Activated CD8-positive, alpha-beta T cell treated with anti-CD3 and anti-CD28 coated beads for 36 hours (primary cell): Measurements from ENCODE around the gene ARHGAP10. TPM values are rescaled to one million over a fixed set of nuclear protein-coding genes. Genes with fewer than 3 reads are reported as not detected.

Source experiments
- ATAC-seq: fragments of 200-7000 bp; cut with Tn5 transposase; one replicate; pipeline ENCODE4 v1.10.0; 2021; ENCODE audit warnings: mild to moderate bottlenecking, moderate library complexity
- CTCF ChIA-PET: fragments of 350-600 bp; sonication (Branson Sonifier 250); formaldehyde crosslinking; loops from one replicate; lab custom pipeline; 2021; ENCODE audit warnings: antibody characterized with exemption; lab: Charles Lee
- POLR2A ChIA-PET: fragments of 350-600 bp; sonication (Branson Sonifier 250); formaldehyde crosslinking; loops from one replicate; lab custom pipeline; 2021; ENCODE audit warnings: antibody characterized with exemption; lab: Charles Lee
- DNase-seq: peaks from one replicate; pipeline ENCODE4 v3.0.0-alpha.2; 2020
- H3K27ac Mint-ChIP-seq: one replicate; pipeline ENCODE4 v1.8.0; 2021; ENCODE audit warnings: mild to moderate bottlenecking, mixed read lengths
- H3K27me3 Mint-ChIP-seq: one replicate; pipeline ENCODE4 v1.8.0; 2021; ENCODE audit warnings: mixed read lengths
- H3K36me3 Mint-ChIP-seq: one replicate; pipeline ENCODE4 v1.8.0; 2021; ENCODE audit warnings: low read depth, mixed read lengths
- H3K4me1 Mint-ChIP-seq: one replicate; pipeline ENCODE4 v1.8.0; 2021; ENCODE audit warnings: low read depth, mixed read lengths
- H3K4me3 Mint-ChIP-seq: one replicate; pipeline ENCODE4 v1.8.0; 2021; ENCODE audit warnings: mild to moderate bottlenecking, moderate library complexity, mixed read lengths
- H3K9me3 Mint-ChIP-seq: one replicate; pipeline ENCODE4 v1.8.0; 2021; ENCODE audit warnings: mixed read lengths
- intact Hi-C: fragments of 100-400 bp; cut with micrococcal nuclease; formaldehyde crosslinking; loops from one replicate; pipeline ENCODE4 v1.10.0; 2022
- total RNA-seq, 2 experiments: library from RNA; stranded (reverse); gene quantifications; one replicate each; pipeline ENCODE4 v1.2.3, GENCODE V29; 2021
- TF ChIP-seq, protein P1 (sequence below): fragments of 200-600 bp; IDR thresholded peaks from one replicate; pipeline ENCODE4 v1.8.0; 2022; ENCODE audit warnings: antibody characterized with exemption, mild to moderate bottlenecking

The ARHGAP10 gene
- total RNA-seq, 2 experiments from 2014 or later: 4.0 to 5.1 TPM

DNA sequence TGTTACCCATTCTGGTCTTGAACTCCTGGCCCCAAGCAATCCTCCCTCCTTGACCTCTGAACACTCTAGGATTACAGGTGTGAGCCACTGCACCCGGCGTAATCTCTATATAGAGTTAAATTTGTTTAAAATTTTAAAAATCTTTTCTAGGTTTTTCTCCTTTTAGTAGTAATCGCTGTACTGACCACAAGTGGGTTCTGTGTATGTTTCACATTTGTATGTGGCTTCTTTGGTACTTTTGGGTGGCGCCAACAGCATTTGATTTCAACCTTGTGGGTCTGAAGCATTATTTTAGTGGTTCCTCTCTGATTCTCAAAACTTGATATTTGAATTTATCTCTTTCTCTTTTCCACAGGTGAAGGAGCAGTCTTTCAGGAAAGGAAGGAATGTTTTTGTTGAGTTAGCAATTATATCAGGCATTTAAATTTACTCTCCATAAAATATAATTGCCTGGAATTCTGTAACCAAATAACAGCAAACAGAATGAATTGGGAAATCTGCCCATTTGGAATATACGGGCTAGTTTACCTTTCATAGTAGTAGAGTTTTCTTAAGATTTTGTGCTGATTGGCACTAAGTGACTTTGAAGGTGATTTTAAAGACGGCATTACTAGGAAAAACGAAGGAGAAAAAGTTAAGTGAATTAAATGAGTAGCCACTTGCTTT lies 29.5 kb downstream of the ARHGAP10 start:
- TF ChIP-seq, protein P1, sequence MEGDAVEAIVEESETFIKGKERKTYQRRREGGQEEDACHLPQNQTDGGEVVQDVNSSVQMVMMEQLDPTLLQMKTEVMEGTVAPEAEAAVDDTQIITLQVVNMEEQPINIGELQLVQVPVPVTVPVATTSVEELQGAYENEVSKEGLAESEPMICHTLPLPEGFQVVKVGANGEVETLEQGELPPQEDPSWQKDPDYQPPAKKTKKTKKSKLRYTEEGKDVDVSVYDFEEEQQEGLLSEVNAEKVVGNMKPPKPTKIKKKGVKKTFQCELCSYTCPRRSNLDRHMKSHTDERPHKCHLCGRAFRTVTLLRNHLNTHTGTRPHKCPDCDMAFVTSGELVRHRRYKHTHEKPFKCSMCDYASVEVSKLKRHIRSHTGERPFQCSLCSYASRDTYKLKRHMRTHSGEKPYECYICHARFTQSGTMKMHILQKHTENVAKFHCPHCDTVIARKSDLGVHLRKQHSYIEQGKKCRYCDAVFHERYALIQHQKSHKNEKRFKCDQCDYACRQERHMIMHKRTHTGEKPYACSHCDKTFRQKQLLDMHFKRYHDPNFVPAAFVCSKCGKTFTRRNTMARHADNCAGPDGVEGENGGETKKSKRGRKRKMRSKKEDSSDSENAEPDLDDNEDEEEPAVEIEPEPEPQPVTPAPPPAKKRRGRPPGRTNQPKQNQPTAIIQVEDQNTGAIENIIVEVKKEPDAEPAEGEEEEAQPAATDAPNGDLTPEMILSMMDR: no peak
- intact Hi-C loops: no loop called here
- H3K27ac Mint-ChIP-seq: no peak overlapping the region
- no peaks in the 10 kb centered on the region for H3K9me3 Mint-ChIP-seq
- POLR2A ChIA-PET: no interaction called here
- H3K36me3 Mint-ChIP-seq: no peaks in the 10 kb centered on the region
- CTCF ChIA-PET: interaction anchor here (1.0 to 1.8 kb wide), 2 partner anchors 106 kb away, joined by 3 to 8 read pairs; no protein-coding TSS in a partner anchor
- no peak overlapping the region for H3K4me3 Mint-ChIP-seq
- peaks cover 2% of the 10 kb centered on the region for H3K4me1 Mint-ChIP-seq
- DNase-seq (no peak), ATAC-seq (no peak)
- no peaks in the 10 kb centered on the region for H3K27me3 Mint-ChIP-seq

DNA sequence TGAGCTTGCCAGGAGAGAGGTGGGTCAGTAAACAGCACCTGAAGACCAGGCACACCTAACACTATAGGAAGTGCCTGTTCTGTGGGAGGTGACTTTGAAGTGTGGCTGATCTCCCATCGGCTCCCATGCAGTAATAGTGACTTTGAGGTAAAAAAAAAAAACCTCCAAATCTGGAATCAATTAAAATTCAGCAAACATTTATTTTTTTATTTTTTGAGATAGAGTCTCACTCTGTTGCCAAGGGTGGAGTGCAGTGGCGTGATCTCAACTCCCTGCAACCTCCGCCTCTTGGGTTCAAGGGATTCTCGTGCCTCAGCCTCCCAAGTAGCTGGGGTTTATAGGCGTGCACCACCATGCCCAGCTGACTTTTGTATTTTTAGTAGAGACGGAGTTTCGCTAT lies 32.4 kb downstream of the ARHGAP10 start:
- POLR2A ChIA-PET: no interaction called here
- no peak overlapping the region for H3K27ac Mint-ChIP-seq
- intact Hi-C loops: no loop called here
- H3K4me3 Mint-ChIP-seq: no peak overlapping the region
- no peaks in the 10 kb centered on the region for H3K36me3 Mint-ChIP-seq
- H3K27me3 Mint-ChIP-seq: no peaks in the 10 kb centered on the region
- ATAC-seq (no peak), DNase-seq (no peak)
- CTCF ChIA-PET: interaction anchor here (1.3 to 1.7 kb wide), 2 partner anchors 56 to 103 kb away, joined by 3 to 8 read pairs; no protein-coding TSS in a partner anchor
- no peaks in the 10 kb centered on the region for H3K9me3 Mint-ChIP-seq
- H3K4me1 Mint-ChIP-seq: peaks cover 10% of the 10 kb centered on the region
- TF ChIP-seq, protein P1: no peak

DNA sequence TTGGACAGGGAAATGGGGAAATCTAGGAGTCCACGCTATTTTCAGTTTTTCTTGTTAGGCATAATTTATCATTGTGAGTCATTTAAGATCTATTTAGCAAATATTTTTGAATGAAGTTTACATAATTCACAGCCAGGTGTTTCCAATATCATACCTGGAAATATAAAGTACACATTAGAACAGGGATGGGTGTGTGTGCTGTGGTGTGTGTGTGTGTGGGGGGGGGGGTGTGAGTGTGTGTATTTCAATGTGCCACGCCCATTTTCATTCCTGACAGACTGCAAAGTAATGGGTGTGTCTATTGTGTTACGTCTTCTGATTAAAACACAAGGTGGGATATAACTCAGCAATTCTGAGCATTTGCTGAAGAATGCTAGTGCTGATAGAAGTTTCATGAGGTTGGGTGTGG lies 33.2 kb downstream of the ARHGAP10 start:
- ChIA-PET POLR2A (interaction anchor here (0.8 kb wide), 1 partner anchor 33 kb away, joined by 3 read pairs; the partner anchor contains the start of gene ARHGAP10), CTCF (interaction anchor here (1.0 to 1.7 kb wide), 2 partner anchors 34 to 102 kb away, joined by 3 to 8 read pairs; no protein-coding TSS in a partner anchor)
- H3K9me3 Mint-ChIP-seq: no peaks in the 10 kb centered on the region
- H3K27ac Mint-ChIP-seq: no peak overlapping the region
- intact Hi-C loops: no loop called here
- peaks cover 17% of the 10 kb centered on the region for H3K4me1 Mint-ChIP-seq
- H3K27me3 Mint-ChIP-seq: no peaks in the 10 kb centered on the region
- ATAC-seq (no peak), DNase-seq (no peak)
- H3K4me3 Mint-ChIP-seq: no peak overlapping the region
- TF ChIP-seq, protein P1: no peak
- H3K36me3 Mint-ChIP-seq: no peaks in the 10 kb centered on the region

DNA sequence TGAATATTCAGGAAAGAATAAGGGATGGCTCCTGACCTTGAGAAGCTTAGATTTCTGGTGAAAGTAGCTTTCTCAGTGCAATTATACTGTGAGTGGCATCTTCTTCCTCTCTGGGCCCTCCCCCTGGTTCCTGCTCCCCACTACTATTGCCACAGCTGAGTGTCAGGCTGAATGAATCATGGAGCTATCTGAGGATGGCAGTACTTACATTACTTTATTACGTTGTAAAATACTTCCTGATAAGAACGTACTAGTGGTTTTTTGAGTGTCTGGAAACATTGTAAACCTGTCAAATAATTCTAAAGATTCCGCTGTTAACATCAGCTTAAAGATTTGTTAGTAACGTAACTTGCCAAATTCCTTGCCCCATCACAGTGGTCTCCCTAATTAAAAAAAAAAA lies 36.2 kb downstream of the ARHGAP10 start:
- ChIA-PET POLR2A (no interaction called here), CTCF (interaction anchor here (1.3 kb wide), 1 partner anchor 98 kb away, joined by 4 read pairs; no protein-coding TSS in a partner anchor)
- TF ChIP-seq, protein P1: no peak
- ATAC-seq: peak; percentile 74
- H3K36me3 Mint-ChIP-seq: no peaks in the 10 kb centered on the region
- H3K4me3 Mint-ChIP-seq: no peak overlapping the region
- peak; percentile 27 for DNase-seq
- no peaks in the 10 kb centered on the region for H3K9me3 Mint-ChIP-seq
- intact Hi-C loops: no loop called here
- no peak overlapping the region for H3K27ac Mint-ChIP-seq
- no peaks in the 10 kb centered on the region for H3K27me3 Mint-ChIP-seq
- peaks cover 15% of the 10 kb centered on the region for H3K4me1 Mint-ChIP-seq

DNA sequence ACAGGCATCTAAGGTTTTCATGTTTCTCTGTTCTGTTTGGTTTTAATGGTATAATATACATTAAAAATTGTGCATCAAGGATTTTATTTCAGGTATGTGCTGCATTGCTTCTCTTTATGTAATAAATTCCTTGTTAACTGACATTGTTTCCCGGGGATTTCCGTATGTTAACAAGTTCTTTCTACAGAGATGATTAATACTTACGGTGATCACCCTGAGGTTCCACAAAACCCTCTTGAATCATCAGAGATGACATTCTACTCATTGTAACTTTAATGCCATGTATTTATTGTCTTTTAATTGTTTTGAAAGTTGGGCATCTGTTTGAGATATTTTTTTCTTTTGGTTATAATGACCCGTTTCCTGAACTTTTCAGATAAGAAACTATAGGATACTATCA lies 37.5 kb downstream of the ARHGAP10 start:
- H3K36me3 Mint-ChIP-seq: no peaks in the 10 kb centered on the region
- intact Hi-C loops: no loop called here
- ChIA-PET CTCF (interaction anchor here (1.1 to 1.4 kb wide), 2 partner anchors 23 to 97 kb away, joined by 4 to 6 read pairs; no protein-coding TSS in a partner anchor), POLR2A (no interaction called here)
- H3K9me3 Mint-ChIP-seq: no peaks in the 10 kb centered on the region
- H3K27me3 Mint-ChIP-seq: no peaks in the 10 kb centered on the region
- H3K27ac Mint-ChIP-seq: no peak overlapping the region
- no peak for DNase-seq
- peaks cover 21% of the 10 kb centered on the region for H3K4me1 Mint-ChIP-seq
- TF ChIP-seq, protein P1: no peak
- H3K4me3 Mint-ChIP-seq: no peak overlapping the region
- peak; percentile 30 for ATAC-seq
